Osteoblast (primary cell): ENCODE results near the gene SLC27A1. TPM values are rescaled to one million over a fixed set of nuclear protein-coding genes. Genes with fewer than 3 reads are reported as not detected.

Source experiments
- DNase-seq: peaks from one replicate; pipeline ENCODE4 v3.0.0; 2011; ENCODE audit warnings: low spot score, mixed read lengths; ENCODE audit not compliant: insufficient read length; ENCODE audit errors: missing footprints
- H2AFZ ChIP-seq: 2 replicates; pipeline ENCODE4 v1.6.0; 2011; ENCODE audit warnings: mild to moderate bottlenecking, low read length
- H3K27ac ChIP-seq: 2 replicates; pipeline ENCODE4 v1.5.1; 2011; ENCODE audit warnings: mild to moderate bottlenecking, low read depth, low read length, moderate library complexity
- H3K27me3 ChIP-seq: 2 replicates; pipeline ENCODE4 v1.6.0; 2012; ENCODE audit warnings: mild to moderate bottlenecking, control low read depth, inconsistent platforms, low read length, moderate library complexity; ENCODE audit not compliant: insufficient read depth
- H3K36me3 ChIP-seq: 2 replicates; pipeline ENCODE4 v1.5.1; 2011; ENCODE audit warnings: mild to moderate bottlenecking, low read length, control low read depth, moderate library complexity; ENCODE audit not compliant: insufficient read depth
- H3K4me1 ChIP-seq: 2 replicates; pipeline ENCODE4 v1.5.1; 2011; ENCODE audit warnings: mild to moderate bottlenecking, low read length, control low read depth, moderate library complexity; ENCODE audit not compliant: insufficient read depth
- H3K4me2 ChIP-seq: 2 replicates; pipeline ENCODE4 v1.6.0; 2011; ENCODE audit warnings: mild to moderate bottlenecking, low read length; ENCODE audit not compliant: insufficient read depth
- H3K4me3 ChIP-seq: fragments of 200-600 bp; sonication (generic); 3 replicates; pipeline ENCODE4 v1.5.1; 2012; ENCODE audit warnings: mild to moderate bottlenecking, low read length, inconsistent platforms; ENCODE audit not compliant: insufficient read depth
- H3K79me2 ChIP-seq: 2 replicates; pipeline ENCODE4 v1.6.0; 2012; ENCODE audit warnings: mild to moderate bottlenecking, low read length, control low read depth, inconsistent platforms; ENCODE audit not compliant: insufficient read depth
- H3K9me3 ChIP-seq: 2 replicates; pipeline ENCODE4 v1.5.1; 2011; ENCODE audit warnings: low read depth, low read length, control low read depth
- H4K20me1 ChIP-seq: 2 replicates; pipeline ENCODE4 v1.6.0; 2012; ENCODE audit warnings: mild to moderate bottlenecking, low read length, control low read depth; ENCODE audit not compliant: insufficient read depth
- total RNA-seq: library from RNA; depleted of rRNA; stranded (reverse); fragments of >200 nt; gene quantifications from 2 replicates; pipeline ENCODE4 v1.2.3, GENCODE V29; 2012
- TF ChIP-seq, protein P1 (sequence below): IDR thresholded peaks from 2 replicates; pipeline ENCODE4 v1.5.1; 2011; ENCODE audit warnings: mild to moderate bottlenecking, low read depth, low read length, moderate library complexity; ENCODE audit errors: extremely low read depth

Gene SLC27A1
- total RNA-seq, 1 donor, result 64.4 TPM

DNA sequence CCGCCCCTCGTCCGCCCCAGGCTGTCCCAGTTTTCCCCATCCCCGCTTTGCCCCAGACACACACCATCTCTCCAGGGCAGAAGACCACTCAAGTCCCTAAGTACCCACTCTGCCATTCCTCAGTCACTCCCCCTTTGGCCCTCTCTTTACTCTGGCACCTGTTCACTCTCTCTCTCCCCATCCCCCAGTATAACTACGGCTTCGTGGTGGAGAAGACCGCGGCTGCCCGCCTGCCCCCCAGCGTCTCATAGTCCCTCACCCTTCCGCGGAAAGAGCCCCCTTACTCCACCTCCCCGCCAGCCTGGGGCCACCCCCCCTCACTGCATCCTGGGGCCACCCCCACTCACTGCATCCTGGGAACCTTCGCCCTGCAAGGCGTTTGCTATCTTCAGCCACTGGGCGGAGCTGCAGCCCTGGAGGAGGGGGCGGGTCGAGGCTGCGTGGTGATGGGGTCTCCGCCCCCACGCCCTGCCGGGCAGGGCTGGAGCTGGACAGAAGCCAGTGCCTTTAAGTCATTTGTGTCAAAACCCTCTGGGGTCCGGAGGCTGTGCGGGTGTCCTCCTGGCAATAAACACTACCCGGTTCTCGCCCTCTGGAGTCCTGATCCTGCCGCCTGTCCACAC, 45.5 kb upstream of the SLC27A1 start:
- Histone ChIP-seq H3K27ac (no peak overlapping the region), H3K4me3 (no peak overlapping the region), H2AFZ (no peak overlapping the region), H3K4me1 (peaks cover 3% of the 10 kb centered on the region), H4K20me1 (no peaks in the 10 kb centered on the region), H3K79me2 (peaks cover 3% of the 10 kb centered on the region), H3K9me3 (no peaks in the 10 kb centered on the region), H3K27me3 (no peaks in the 10 kb centered on the region), H3K36me3 (no peaks in the 10 kb centered on the region), H3K4me2 (no peak overlapping the region)
- peak; percentile 93 for DNase-seq
- TF ChIP-seq, protein P1, sequence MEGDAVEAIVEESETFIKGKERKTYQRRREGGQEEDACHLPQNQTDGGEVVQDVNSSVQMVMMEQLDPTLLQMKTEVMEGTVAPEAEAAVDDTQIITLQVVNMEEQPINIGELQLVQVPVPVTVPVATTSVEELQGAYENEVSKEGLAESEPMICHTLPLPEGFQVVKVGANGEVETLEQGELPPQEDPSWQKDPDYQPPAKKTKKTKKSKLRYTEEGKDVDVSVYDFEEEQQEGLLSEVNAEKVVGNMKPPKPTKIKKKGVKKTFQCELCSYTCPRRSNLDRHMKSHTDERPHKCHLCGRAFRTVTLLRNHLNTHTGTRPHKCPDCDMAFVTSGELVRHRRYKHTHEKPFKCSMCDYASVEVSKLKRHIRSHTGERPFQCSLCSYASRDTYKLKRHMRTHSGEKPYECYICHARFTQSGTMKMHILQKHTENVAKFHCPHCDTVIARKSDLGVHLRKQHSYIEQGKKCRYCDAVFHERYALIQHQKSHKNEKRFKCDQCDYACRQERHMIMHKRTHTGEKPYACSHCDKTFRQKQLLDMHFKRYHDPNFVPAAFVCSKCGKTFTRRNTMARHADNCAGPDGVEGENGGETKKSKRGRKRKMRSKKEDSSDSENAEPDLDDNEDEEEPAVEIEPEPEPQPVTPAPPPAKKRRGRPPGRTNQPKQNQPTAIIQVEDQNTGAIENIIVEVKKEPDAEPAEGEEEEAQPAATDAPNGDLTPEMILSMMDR, result peak; percentile 31

DNA sequence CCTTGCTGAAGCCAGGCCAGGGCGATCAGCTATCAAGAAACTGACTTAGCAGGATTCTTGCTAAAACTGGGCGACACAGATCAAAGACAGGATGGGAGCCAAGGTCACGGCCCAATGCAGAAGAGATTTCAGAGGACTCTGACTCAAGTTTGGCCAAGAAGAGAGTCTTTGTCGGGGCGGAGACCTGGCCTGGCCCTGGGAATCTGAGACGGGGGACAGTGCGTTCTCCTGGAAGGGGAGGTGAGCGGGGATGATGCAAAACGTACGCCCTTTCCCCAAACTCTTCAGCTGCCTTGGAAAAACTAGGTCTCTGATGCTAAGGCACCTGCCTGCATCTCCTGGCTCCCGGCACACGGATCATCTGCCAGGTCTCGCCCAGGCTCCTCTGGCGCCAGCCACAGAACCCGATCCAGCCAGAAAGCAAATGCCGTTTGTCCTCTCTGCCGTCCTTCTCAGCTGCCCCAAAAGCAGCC, 40.6 kb upstream of the SLC27A1 start:
- Histone ChIP-seq H3K36me3 (no peaks in the 10 kb centered on the region), H3K9me3 (no peaks in the 10 kb centered on the region), H3K4me1 (no peaks in the 10 kb centered on the region), H3K4me2 (no peak overlapping the region), H2AFZ (no peak overlapping the region), H3K27ac (no peak overlapping the region), H3K79me2 (no peaks in the 10 kb centered on the region), H3K4me3 (no peak overlapping the region), H3K27me3 (no peaks in the 10 kb centered on the region), H4K20me1 (no peaks in the 10 kb centered on the region)
- DNase-seq, result peak; percentile 46
- TF ChIP-seq, protein P1, result no peak

DNA sequence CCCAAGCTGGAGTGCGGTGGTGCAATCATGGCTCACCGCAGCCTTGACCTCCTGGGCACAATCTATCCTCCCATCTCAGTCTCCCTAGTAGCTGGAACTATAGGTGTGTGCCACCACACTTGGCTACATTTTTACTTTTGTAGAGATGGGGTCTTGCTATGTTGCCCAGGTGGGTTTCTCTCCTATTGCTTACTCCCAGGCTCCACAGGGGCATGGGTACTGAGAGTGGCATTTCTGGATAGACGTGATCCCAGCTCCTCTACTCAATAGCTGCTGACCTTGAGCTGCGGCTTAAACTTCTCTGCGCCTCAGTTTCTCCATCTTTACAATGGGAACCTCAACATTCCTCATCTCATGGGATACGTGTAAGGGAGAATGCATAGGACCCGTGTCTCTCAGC, 38.9 kb upstream of the SLC27A1 start:
- Histone ChIP-seq H3K36me3 (no peaks in the 10 kb centered on the region), H3K27ac (no peak overlapping the region), H3K9me3 (no peaks in the 10 kb centered on the region), H3K27me3 (no peaks in the 10 kb centered on the region), H3K4me1 (no peaks in the 10 kb centered on the region), H4K20me1 (no peaks in the 10 kb centered on the region), H2AFZ (no peak overlapping the region), H3K4me2 (no peak overlapping the region), H3K79me2 (no peaks in the 10 kb centered on the region), H3K4me3 (no peak overlapping the region)
- TF ChIP-seq, protein P1, result no peak
- no peak for DNase-seq

DNA sequence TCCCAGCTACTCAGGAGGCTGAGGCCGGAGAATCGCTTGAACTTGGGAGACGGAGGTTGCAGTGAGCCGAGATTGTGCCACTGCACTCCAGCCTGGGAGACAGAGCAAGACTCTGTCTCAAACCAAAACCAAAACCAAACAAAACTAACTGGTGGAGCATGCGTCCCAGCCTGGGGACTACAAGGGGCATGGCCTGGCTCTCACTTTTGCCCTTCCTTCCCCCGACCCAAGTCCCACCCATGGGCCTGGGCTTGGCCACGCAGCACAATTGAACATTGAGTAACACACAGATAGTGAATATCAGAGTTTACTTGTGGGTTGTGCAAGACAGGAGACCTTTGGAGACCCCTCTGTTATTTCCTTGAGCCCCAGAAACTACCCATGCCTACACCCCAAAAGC, 35.1 kb upstream of the SLC27A1 start:
- H3K4me3 ChIP-seq, result no peak overlapping the region
- no peak overlapping the region for H2AFZ ChIP-seq
- no peaks in the 10 kb centered on the region for H3K79me2 ChIP-seq
- no peaks in the 10 kb centered on the region for H3K4me1 ChIP-seq
- H3K27ac ChIP-seq, result no peak overlapping the region
- no peaks in the 10 kb centered on the region for H3K36me3 ChIP-seq
- H3K9me3 ChIP-seq, result no peaks in the 10 kb centered on the region
- TF ChIP-seq, protein P1, result no peak
- no peaks in the 10 kb centered on the region for H4K20me1 ChIP-seq
- no peak overlapping the region for H3K4me2 ChIP-seq
- DNase-seq, result no peak
- H3K27me3 ChIP-seq, result no peaks in the 10 kb centered on the region
